ENCODE measurements around the gene KCNA5.

The KCNA5 gene

GRCh38 chr12:5059358-5059757, 15.7 kb downstream of the KCNA5 start:
- intact Hi-C loops (cut with DNase I), result no loop called here
- no peak for DNase-seq

- DNase-seq, result no peak
- intact Hi-C loops (cut with DNase I), result no loop called here
These were observed 17.3 kb downstream of the KCNA5 start for GRCh38 chr12:5060958-5061357.

- DNase-seq, result no peak
- intact Hi-C loops (cut with DNase I), result no loop called here
These were observed 19.5 kb downstream of the KCNA5 start for GRCh38 chr12:5063149-5063548.

DNA sequence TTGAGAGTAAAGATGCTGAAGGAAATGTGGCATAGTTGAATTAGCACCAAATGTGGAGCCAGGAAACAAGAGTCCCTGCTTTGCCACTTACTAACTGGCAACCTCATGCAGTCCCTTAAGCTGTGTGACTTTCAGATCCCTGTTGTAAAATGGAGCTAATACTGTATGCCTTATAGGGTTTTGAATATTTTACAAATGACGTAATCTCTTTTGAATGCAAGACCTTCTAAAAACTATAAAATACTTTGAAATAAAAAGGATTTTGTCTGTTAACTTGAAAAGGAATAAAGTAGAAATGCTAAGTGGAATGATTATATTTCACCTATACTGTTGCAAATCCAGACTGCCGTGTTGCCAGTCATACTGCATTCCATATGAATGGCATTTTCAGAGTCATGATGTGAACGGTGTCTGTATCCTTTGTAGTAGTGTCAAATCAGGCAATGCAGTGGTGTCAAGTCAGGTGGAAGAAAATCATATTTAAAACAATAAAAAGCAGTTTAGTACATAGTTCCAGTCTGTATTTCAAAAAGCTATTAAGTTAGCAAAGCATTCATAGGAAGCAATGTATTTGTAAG, 21.3 kb downstream of the KCNA5 start:
- no peak for DNase-seq
- intact Hi-C loops (cut with DNase I), result no loop called here

GRCh38 chr12:5066251-5066650, 22.6 kb downstream of the KCNA5 start:
- no peak for DNase-seq
- intact Hi-C loops (cut with DNase I), result no loop called here

GRCh38 chr12:5068126-5068525, 24.4 kb downstream of the KCNA5 start:
- no peak for DNase-seq
- intact Hi-C loops (cut with DNase I), result no loop called here

DNA sequence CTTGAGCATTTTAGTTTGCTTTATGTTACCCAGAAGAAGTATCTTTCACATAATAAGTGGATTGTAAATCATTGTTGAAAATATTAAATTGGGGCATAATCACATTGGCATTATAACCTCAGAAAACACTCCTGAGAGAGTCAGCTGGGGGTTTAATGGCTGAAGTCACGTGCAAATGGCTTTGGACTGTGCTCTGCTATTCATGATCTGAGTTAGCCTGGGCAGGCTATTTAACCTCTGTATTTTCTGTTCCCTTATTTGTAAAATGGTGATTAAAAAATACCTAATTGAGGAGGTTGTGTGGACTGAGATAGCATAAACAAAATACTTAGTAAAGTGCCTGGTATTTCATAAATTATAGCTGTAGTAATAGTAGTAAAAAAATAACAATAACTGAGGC, 24.9 kb downstream of the KCNA5 start:
- intact Hi-C loops (cut with DNase I), result no loop called here
- DNase-seq, result no peak

DNA sequence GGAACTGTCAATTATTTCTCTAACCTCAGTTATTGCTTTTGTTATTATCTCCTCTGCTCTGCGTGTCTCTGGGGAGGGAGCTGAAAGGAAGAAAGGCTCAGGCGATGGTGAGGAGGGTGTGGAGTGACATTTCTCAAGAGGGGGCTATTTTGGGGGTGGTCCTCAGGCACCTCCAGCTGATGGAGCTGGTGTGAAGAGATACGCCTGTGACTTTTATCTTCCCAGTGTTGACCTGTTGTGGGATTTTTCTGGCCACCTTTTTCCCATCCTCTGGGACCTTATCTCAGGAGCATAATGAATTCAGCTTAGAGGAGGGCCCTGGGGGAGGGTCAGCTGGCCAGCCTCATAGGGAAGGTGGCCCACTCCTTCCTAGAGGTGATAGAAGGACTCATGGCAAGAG, 26.4 kb downstream of the KCNA5 start:
- DNase-seq, result no peak
- intact Hi-C loops (cut with DNase I), result no loop called here

GRCh38 chr12:5071496-5071895, 27.8 kb downstream of the KCNA5 start:
- intact Hi-C loops (cut with DNase I), result no loop called here
- no peak for DNase-seq

DNA sequence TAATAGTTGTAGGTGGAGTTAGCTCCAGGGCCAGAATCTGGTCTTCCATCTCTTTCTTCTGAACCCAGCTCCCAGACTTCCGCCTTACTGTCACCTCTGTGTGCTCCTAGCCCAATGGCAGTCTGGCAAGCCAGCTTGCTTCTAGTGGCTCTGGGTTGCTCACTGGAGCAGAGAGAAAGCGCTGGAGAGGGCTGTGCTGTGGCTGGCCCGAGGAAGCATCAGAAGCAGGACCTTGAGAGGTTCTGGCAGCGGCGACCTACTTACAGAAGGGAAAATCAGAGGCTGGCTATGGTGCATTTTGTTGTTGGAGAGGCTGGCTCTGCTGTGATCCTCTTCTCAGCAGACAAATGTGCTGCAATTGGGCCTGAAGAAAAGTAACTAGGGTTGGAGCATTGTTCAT, 28.6 kb downstream of the KCNA5 start:
- intact Hi-C loops (cut with DNase I), result no loop called here
- DNase-seq, result no peak

- intact Hi-C loops (cut with DNase I), result no loop called here
- no peak for DNase-seq
These were observed 29.4 kb downstream of the KCNA5 start for GRCh38 chr12:5073054-5073453.

DNA sequence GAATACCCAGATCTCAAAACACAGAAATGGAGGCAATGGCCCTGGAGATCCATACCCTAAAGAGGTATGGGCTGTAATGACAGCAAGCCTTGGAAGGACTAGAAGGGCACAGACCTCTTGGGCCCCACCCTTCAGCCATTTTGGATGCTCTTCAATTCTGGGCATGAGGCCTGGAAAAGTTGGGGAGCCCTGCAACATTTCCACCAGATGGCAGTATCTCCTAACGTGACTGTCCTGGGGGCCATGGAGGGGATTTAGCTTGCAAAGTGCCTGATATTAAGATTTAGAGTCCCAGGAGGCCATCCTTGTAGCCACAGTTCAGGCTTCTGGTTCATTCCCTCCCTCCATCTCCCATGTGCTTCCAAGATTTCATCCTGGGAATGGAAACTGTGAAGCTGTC, 30.2 kb downstream of the KCNA5 start:
- intact Hi-C loops (cut with DNase I), result no loop called here
- no peak for DNase-seq

- no peak for DNase-seq
- intact Hi-C loops (cut with DNase I), result no loop called here
These were observed 33.1 kb downstream of the KCNA5 start for GRCh38 chr12:5076761-5077160.

DNA sequence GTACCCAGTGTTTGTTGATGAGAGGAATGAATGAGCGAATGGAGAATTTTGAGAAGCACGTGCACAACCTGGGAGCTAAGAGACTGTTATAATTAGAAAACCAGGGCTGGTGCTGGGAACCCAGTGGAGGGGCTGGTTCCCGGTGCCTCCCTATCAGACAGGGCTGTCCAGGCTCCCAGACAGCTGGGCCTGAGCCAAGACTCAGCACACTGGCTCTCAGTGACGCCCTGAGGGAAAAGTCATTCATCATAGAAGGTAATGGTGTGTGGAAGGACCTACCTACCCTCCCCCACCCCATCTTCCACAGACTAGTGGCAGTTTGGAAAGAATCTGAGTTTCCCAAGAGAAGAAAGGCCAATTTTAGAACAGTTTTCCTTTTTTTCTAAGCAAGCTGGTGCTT, 34.7 kb downstream of the KCNA5 start:
- no peak for DNase-seq
- intact Hi-C loops (cut with DNase I), result no loop called here

GRCh38 chr12:5081016-5081415, 37.3 kb downstream of the KCNA5 start:
- DNase-seq, result no peak
- intact Hi-C loops (cut with DNase I), result no loop called here

- DNase-seq, result peak in 3 of 10 donors; percentile 32 to 45 (median 39)
- intact Hi-C loops (cut with DNase I), result loop anchor here (1.0 kb wide), 2 partner anchors 62 to 229 kb away; no protein-coding TSS in a partner anchor
These were observed 40.5 kb downstream of the KCNA5 start for GRCh38 chr12:5083955-5084849.

GRCh38 chr12:5085896-5086295, 42.2 kb downstream of the KCNA5 start:
- intact Hi-C loops (cut with DNase I), result no loop called here

DNA sequence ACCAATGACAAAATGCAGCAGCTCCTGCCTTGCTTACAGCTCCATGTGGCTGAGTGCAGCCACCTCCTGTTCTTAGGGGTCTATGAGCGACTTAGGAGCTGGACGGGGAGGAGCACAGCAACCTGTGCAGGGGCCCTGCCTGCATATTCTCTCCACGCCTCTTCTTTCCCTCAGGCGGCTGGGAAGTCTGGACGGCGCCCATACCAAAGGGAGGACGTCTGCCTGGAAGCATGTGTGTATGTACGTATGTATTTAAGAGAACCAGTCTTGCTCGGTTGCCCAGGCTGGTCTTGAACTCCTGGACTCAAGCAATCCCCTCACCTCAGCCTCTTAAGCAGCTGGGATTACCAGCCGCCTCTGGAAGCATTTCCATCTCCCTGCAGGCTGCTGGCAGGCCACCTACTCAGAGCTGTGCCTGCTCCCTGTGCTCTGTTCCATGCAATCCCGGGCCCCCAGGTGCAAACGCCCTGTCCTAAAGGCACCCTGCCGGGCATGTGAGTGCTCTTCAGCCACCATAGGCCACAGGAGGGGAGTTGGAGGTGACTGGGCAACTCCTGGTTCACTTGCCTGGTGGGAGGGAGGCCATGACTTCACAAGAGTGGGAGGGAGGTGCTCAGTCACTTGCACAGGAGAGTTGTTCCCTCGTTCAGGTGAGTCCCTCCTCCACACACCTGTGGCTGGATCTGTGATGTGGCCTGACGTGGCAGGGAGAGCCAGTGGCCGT, 44.3 kb downstream of the KCNA5 start:
- DNase-seq, result no peak
- intact Hi-C loops (cut with DNase I), result no loop called here

More at GRCh38 chr12:5085896-5086295, 42.2 kb downstream of the KCNA5 start:
- no peak for DNase-seq

GRCh38 chr12:5088586-5089264, 45.0 kb downstream of the KCNA5 start:
- intact Hi-C loops (cut with DNase I), result no loop called here
- DNase-seq, result no peak

DNA sequence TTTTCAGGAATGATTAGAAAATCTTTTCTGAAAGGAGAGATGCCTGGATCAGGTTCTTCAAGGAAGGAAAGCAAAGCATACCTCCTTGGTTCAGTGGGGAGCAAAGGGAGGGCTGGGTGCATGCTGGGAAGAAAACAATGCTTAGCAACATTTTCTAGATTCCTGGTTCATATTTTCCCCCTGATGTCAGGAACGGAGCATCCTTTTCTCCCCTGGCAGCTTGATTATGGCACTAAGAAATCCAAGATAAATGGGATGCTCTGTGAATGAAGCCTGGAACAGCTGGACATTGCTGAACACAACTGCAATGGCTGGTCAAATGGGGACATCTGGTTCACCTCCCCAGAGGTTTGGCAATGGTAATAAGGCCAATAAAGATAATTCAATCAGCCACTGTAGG, 50.9 kb downstream of the KCNA5 start:
- no peak for DNase-seq
- intact Hi-C loops (cut with DNase I), result no loop called here

GRCh38 chr12:5094986-5095385, 51.3 kb downstream of the KCNA5 start:
- DNase-seq, result no peak
- intact Hi-C loops (cut with DNase I), result no loop called here
